ENCODE results near the gene COMMD9. TPM values are rescaled to one million over a fixed set of nuclear protein-coding genes. Genes with fewer than 3 reads are reported as not detected.

COMMD9 gene
- total RNA-seq, 2 experiments from 2014 or later: 34.8 to 36.8 TPM

DNA sequence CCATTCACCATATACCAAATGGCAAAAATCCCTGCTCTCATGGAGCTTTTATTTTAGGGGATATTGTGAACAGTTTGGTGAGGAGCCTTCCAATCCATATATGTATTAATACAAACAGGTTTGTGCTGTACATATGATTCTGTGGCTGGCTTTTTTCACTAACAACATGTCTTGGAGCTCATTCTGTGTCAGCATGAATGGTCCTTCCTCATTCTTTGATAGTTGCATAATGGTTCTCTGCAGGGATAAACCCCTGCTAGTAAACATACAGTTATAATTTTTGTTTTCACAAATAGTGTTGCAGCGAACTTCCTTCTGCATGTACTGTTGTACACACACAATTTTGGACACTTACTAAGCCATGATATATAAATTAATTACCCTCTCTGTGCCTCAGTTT is 15.1 kb upstream of the COMMD9 start:
- no peak overlapping the region for H3K27ac Mint-ChIP-seq
- TF ChIP-seq, protein P1, sequence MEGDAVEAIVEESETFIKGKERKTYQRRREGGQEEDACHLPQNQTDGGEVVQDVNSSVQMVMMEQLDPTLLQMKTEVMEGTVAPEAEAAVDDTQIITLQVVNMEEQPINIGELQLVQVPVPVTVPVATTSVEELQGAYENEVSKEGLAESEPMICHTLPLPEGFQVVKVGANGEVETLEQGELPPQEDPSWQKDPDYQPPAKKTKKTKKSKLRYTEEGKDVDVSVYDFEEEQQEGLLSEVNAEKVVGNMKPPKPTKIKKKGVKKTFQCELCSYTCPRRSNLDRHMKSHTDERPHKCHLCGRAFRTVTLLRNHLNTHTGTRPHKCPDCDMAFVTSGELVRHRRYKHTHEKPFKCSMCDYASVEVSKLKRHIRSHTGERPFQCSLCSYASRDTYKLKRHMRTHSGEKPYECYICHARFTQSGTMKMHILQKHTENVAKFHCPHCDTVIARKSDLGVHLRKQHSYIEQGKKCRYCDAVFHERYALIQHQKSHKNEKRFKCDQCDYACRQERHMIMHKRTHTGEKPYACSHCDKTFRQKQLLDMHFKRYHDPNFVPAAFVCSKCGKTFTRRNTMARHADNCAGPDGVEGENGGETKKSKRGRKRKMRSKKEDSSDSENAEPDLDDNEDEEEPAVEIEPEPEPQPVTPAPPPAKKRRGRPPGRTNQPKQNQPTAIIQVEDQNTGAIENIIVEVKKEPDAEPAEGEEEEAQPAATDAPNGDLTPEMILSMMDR (IDR thresholded peaks at IDR 0.05): no peak
- ChIA-PET POLR2A (no interaction called here), CTCF (interaction anchor here (0.6 to 4.5 kb wide), 4 partner anchors 12 to 188 kb away, joined by 3 to 21 read pairs (median 6); no protein-coding TSS in a partner anchor)
- no peaks in the 10 kb centered on the region for H3K4me1 Mint-ChIP-seq (ENCODE audit: low read depth)
- H3K27me3 Mint-ChIP-seq: peaks cover 2% of the 10 kb centered on the region
- no peak for DNase-seq
- no peaks in the 10 kb centered on the region for H3K9me3 Mint-ChIP-seq
- intact Hi-C loops (cut with micrococcal nuclease): no loop called here
- no peaks in the 10 kb centered on the region for H3K36me3 Mint-ChIP-seq (ENCODE audit: low read depth)
- no peak overlapping the region for H3K4me3 Mint-ChIP-seq
- no peak for ATAC-seq

GRCh38 chr11:36300650-36301049 is 11.4 kb upstream of the COMMD9 start:
- Mint-ChIP-seq H3K9me3 (no peaks in the 10 kb centered on the region), H3K4me3 (no peak overlapping the region), H3K27ac (no peak overlapping the region), H3K4me1 (ENCODE audit: low read depth) (no peaks in the 10 kb centered on the region), H3K27me3 (peaks cover 4% of the 10 kb centered on the region), H3K36me3 (ENCODE audit: low read depth) (no peaks in the 10 kb centered on the region)
- ChIA-PET CTCF (interaction anchor here (1.6 to 12.5 kb wide), 4 partner anchors 9 to 193 kb away, joined by 3 to 177 read pairs (median 22); no protein-coding TSS in a partner anchor), POLR2A (interaction anchor here (1.0 to 1.9 kb wide), 2 partner anchors 10 to 20 kb away, joined by 3 to 4 read pairs; no protein-coding TSS in a partner anchor)
- ATAC-seq (no peak), DNase-seq (no peak)
- intact Hi-C loops (cut with micrococcal nuclease): no loop called here
- TF ChIP-seq, protein P1 (IDR thresholded peaks at IDR 0.05): no peak

- ChIA-PET POLR2A (interaction anchor here (1.1 kb wide), 1 partner anchor 157 kb away, joined by 3 read pairs; no protein-coding TSS in a partner anchor), CTCF (interaction anchor here (1.4 to 12.5 kb wide), 2 partner anchors 175 to 182 kb away, joined by 3 to 177 read pairs; no protein-coding TSS in a partner anchor)
- TF ChIP-seq, protein P1 (IDR thresholded peaks at IDR 0.05): no peak
- H3K4me1 Mint-ChIP-seq (ENCODE audit: low read depth): no peaks in the 10 kb centered on the region
- H3K4me3 Mint-ChIP-seq: no peak overlapping the region
- H3K27ac Mint-ChIP-seq: no peak overlapping the region
- ATAC-seq: no peak
- intact Hi-C loops (cut with micrococcal nuclease): no loop called here
- DNase-seq: no peak
- H3K27me3 Mint-ChIP-seq: peaks cover 4% of the 10 kb centered on the region
- no peaks in the 10 kb centered on the region for H3K36me3 Mint-ChIP-seq (ENCODE audit: low read depth)
- no peaks in the 10 kb centered on the region for H3K9me3 Mint-ChIP-seq
Measured at GRCh38 chr11:36296884-36297543, 7.8 kb upstream of the COMMD9 start.

GRCh38 chr11:36295926-36296325 is 6.7 kb upstream of the COMMD9 start, which contains the start of gene PRR5L:
Gene PRR5L (plus strand): TSS chr11:36296288. CDS start chr11:36401122, 104,834 bp downstream.
- intact Hi-C loops (cut with micrococcal nuclease): no loop called here
- TF ChIP-seq, protein P1 (IDR thresholded peaks at IDR 0.05): no peak
- CTCF ChIA-PET: interaction anchor here (1.2 to 12.5 kb wide), 6 partner anchors 11 to 451 kb away, joined by 3 to 177 read pairs (median 4); no protein-coding TSS in a partner anchor
- H3K4me1 Mint-ChIP-seq (ENCODE audit: low read depth): no peaks in the 10 kb centered on the region
- H3K27me3 Mint-ChIP-seq: peaks cover 2% of the 10 kb centered on the region
- H3K36me3 Mint-ChIP-seq (ENCODE audit: low read depth): no peaks in the 10 kb centered on the region
- no peak within 1 kb of the TSS for H3K4me3 Mint-ChIP-seq
- ATAC-seq: no peak
- no peaks in the 10 kb centered on the region for H3K9me3 Mint-ChIP-seq
- POLR2A ChIA-PET: no interaction called here
- no peak for DNase-seq
- H3K27ac Mint-ChIP-seq: no peak within 1 kb of the TSS

DNA sequence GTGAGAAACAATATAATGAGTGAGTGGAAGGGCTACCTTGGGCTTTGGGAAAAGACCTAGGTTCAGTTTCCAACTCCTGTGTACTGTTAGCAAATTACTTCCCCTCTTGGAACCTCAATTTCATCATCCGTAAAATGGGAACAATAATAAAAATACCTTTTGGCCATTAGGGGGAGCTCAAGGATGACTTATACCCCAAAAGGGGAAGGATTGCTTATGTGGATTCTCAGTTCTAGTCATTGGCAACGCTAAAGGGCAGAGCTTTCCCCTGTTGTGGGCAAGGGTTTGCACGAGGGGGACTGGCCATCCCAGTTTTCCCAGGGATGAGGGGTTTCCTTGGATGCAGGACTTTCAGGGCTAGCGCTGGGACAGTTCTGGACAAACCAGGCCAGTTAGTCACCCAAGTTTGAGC is 3.1 kb upstream of the COMMD9 start:
- no peak for DNase-seq
- no peak overlapping the region for H3K27ac Mint-ChIP-seq
- POLR2A ChIA-PET: interaction anchor here (0.6 to 1.5 kb wide), 5 partner anchors 44 to 532 kb away, joined by 3 to 4 read pairs (median 4); no protein-coding TSS in a partner anchor

More for the DNA sequence above, 3.1 kb upstream of the COMMD9 start:
- TF ChIP-seq, protein P1 (IDR thresholded peaks at IDR 0.05): peak; percentile 85
- H3K27me3 Mint-ChIP-seq: no peaks in the 10 kb centered on the region
- H3K4me3 Mint-ChIP-seq: no peak overlapping the region
- no peak for ATAC-seq
- intact Hi-C loops (cut with micrococcal nuclease): loop anchor here (1.0 to 5.0 kb wide), 3 partner anchors 55 to 200 kb away; no protein-coding TSS in a partner anchor
- peaks cover 15% of the 10 kb centered on the region for H3K4me1 Mint-ChIP-seq (ENCODE audit: low read depth)
- H3K36me3 Mint-ChIP-seq (ENCODE audit: low read depth): no peaks in the 10 kb centered on the region
- CTCF ChIA-PET: interaction anchor here (0.6 to 12.5 kb wide), 47 partner anchors 10 to 455 kb away, joined by 3 to 177 read pairs (median 4); partner anchors contain the start of gene TRAF6
- H3K9me3 Mint-ChIP-seq: no peaks in the 10 kb centered on the region
